HEK293T (cell line): ENCODE data around the gene BMP4.

Experiments used
- CTCF ChIA-PET: fragments of 350-600 bp; formaldehyde crosslinking; extraction: SDS; loops from one replicate; lab custom pipeline; 2021; ENCODE audit warnings: antibody characterized with exemption, inconsistent platforms; lab: Yijun Ruan, JAX
- POLR2A ChIA-PET: fragments of 350-600 bp; formaldehyde crosslinking; extraction: SDS; loops from one replicate; lab custom pipeline; 2020; ENCODE audit warnings: antibody characterized with exemption, inconsistent platforms; lab: Yijun Ruan, JAX
- DNase-seq: peaks from one replicate; pipeline ENCODE4 v3.0.0; 2012; ENCODE audit warnings: mixed read lengths; ENCODE audit errors: extremely low spot score
- ARNT ChIP-seq: fragments of 450-650 bp; IDR thresholded peaks from 2 replicates; pipeline ENCODE4 v1.6.1; 2017; ENCODE audit warnings: mild to moderate bottlenecking
- BHLHE40 ChIP-seq: fragments of 450-650 bp; IDR thresholded peaks from 2 replicates; pipeline ENCODE4 v1.6.1; 2016; ENCODE audit warnings: mild to moderate bottlenecking, moderate library complexity, borderline replicate concordance
- CTBP1 ChIP-seq: fragments of 450-650 bp; IDR thresholded peaks from 2 replicates; pipeline ENCODE4 v1.6.1; 2016; ENCODE audit warnings: borderline replicate concordance
- ELF4 ChIP-seq: fragments of 450-650 bp; IDR thresholded peaks from 2 replicates; pipeline ENCODE4 v1.6.1; 2017; ENCODE audit warnings: antibody characterized with exemption
- FOXA1 ChIP-seq: fragments of 450-650 bp; IDR thresholded peaks from 2 replicates; pipeline ENCODE4 v1.6.1; 2016; ENCODE audit warnings: mild to moderate bottlenecking
- FOXK2 ChIP-seq: fragments of 450-650 bp; IDR thresholded peaks from 2 replicates; pipeline ENCODE4 v1.6.1; 2016; ENCODE audit warnings: mild to moderate bottlenecking
- FOXM1 ChIP-seq: fragments of 450-650 bp; IDR thresholded peaks from 2 replicates; pipeline ENCODE4 v1.6.1; 2017; ENCODE audit warnings: mild to moderate bottlenecking, borderline replicate concordance
- HDGF ChIP-seq: fragments of 450-650 bp; IDR thresholded peaks from 2 replicates; pipeline ENCODE4 v1.6.1; 2017; ENCODE audit warnings: antibody characterized with exemption, borderline replicate concordance
- L3MBTL2 ChIP-seq: fragments of 450-650 bp; conservative IDR thresholded peaks from 2 replicates; pipeline ENCODE4 v1.6.1; 2016; ENCODE audit warnings: mild to moderate bottlenecking
- LEF1 ChIP-seq: fragments of 450-650 bp; IDR thresholded peaks from 2 replicates; pipeline ENCODE4 v1.6.1; 2017; ENCODE audit warnings: mild to moderate bottlenecking, borderline replicate concordance
- NFRKB ChIP-seq: fragments of 450-650 bp; IDR thresholded peaks from 2 replicates; pipeline ENCODE4 v1.6.1; 2016; ENCODE audit warnings: mild to moderate bottlenecking, moderate library complexity
- SP1 ChIP-seq: fragments of 450-650 bp; IDR thresholded peaks from 2 replicates; pipeline ENCODE4 v1.6.1; 2017
- SUZ12 ChIP-seq: fragments of 450-650 bp; IDR thresholded peaks from 2 replicates; pipeline ENCODE4 v1.6.1; 2016; ENCODE audit warnings: mild to moderate bottlenecking
- TARDBP ChIP-seq: fragments of 450-650 bp; IDR thresholded peaks from 2 replicates; pipeline ENCODE4 v1.6.1; 2016
- ZNF384 ChIP-seq: fragments of 450-650 bp; IDR thresholded peaks from 2 replicates; pipeline ENCODE4 v1.6.1; 2016
- TF ChIP-seq, protein P1 (sequence below): fragments of 450-650 bp; IDR thresholded peaks from 2 replicates; pipeline ENCODE4 v1.6.1; 2016

BMP4 gene

DNA sequence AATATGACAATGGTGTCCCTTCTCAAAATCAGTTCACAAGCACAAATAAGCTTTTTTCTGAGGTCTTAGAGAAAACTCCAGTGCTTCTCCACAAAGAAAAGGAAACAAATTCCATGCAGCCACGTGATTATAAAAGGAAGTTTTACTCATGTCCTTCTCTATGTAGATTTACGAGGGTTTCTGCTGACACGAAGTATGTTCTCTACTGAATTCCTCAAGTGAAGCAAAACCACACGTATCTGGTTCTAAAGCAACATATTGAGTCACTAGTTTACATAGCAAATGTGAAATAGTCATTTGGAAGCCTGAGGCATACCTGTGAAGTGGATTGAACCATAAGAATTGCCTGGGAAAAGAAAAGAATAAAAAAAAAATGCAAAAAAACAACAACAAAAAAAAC, 31.9 kb downstream of the BMP4 start:
- DNase-seq, result no peak
- POLR2A ChIA-PET, result no interaction called here
- no peak for TF ChIP-seq SP1
- CTCF ChIA-PET, result interaction anchor here (1.0 kb wide), 1 partner anchor 76 kb away, joined by 3 read pairs; no protein-coding TSS in a partner anchor

DNA sequence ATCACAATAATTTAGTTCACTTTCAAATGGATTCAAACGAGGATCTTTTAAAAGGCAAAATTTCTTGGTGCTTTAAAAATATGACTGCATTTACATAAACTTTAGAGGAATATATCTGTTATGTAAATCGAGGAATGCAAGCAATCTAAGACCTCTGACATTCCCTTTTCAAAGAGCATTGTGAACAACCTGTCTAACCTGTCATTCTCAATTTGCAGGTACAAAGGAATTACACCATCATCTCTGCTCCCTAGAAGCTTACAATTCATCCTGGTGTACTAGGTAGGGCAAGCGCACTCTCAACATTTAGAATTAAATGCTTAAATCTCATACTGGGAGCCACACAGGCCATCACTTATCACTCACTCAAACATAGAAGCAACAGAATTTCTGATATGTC, 35.6 kb downstream of the BMP4 start:
- POLR2A ChIA-PET, result no interaction called here
- TF ChIP-seq NFRKB (no peak), SP1 (no peak), ARNT (no peak), L3MBTL2 (no peak)
- TF ChIP-seq, protein P1, sequence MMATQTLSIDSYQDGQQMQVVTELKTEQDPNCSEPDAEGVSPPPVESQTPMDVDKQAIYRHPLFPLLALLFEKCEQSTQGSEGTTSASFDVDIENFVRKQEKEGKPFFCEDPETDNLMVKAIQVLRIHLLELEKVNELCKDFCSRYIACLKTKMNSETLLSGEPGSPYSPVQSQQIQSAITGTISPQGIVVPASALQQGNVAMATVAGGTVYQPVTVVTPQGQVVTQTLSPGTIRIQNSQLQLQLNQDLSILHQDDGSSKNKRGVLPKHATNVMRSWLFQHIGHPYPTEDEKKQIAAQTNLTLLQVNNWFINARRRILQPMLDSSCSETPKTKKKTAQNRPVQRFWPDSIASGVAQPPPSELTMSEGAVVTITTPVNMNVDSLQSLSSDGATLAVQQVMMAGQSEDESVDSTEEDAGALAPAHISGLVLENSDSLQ, result no peak
- DNase-seq, result no peak
- CTCF ChIA-PET, result interaction anchor here (1.4 kb wide), 1 partner anchor 9 kb away, joined by 8 read pairs; no protein-coding TSS in a partner anchor

DNA sequence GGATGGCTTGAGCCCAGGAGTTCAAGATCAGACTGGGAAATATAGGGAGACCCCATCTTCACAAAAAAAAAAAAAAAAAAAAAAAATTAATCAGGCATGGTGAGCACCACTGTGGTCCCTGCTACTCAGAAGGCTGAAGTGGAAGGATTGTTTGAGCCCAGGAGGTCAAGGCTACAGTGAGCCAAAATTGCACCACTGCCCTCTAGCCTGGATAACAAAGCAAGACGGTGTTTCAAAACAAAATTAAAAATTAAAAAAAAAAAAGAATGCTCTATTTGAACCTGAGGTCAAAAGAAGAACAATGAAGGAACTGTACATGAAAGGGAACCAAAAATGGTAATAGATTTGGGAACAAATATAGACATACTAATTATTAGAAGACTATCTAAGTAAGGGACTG, 40.4 kb downstream of the BMP4 start:
- POLR2A ChIA-PET, result no interaction called here
- no peak for DNase-seq
- CTCF ChIA-PET, result no interaction called here
- TF ChIP-seq L3MBTL2 (no peak), HDGF (no peak)

DNA sequence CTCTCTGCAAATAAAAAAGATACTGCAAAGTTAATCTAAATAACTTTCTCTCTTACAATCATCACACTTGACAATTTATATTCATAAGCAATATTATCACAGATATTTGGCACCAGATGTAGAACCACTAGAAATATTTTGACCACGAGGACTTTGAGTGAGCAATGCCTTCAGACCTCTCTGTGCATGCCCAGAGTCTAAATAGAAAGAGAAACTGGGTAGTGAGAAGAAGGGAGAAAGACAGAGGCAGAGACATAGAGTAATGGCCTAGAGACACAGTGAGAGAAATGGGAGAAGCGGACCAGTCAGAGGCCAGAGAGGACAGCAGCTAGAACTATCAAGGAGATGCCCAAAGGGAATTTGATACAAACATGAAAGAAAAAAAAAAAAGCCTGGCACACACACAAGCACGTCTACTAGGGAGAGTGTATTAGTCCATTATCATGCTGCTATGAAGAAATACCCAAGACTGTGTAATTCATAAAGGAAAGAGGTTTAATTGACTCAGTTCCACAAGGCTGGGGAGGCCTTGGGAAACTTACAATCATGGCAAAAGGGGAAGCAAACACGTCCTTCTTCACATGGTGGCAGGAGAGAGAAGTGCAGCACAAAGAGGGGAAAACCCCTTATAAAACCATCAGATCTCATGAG, 41.1 kb downstream of the BMP4 start:
- TF ChIP-seq HDGF, result no peak
- TF ChIP-seq, protein P1, result no peak
- POLR2A ChIA-PET, result no interaction called here
- no peak for DNase-seq
- CTCF ChIA-PET, result no interaction called here

DNA sequence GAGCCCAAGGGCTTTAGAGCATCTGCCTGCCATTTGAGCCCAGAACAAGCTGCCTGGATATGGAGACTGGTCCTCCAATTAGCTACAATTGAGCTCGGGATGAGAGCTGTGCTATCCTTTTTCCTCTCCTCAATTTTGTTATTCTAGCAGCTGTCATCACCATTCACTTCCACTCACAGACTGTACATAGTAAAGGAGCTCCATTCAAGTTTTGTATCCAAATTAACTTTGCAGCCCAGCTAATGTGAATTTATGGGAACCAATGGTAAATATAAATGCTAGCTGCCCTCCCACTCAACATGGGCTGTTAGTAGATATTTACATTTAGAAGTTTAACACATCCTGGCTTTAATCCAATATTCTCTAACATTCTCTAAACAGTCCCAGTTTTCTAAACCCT, 44.6 kb downstream of the BMP4 start:
- ChIA-PET CTCF (interaction anchor here (1.4 kb wide), 1 partner anchor 417 kb away, joined by 3 read pairs; no protein-coding TSS in a partner anchor), POLR2A (no interaction called here)
- DNase-seq, result no peak
- TF ChIP-seq, protein P1, result no peak
- TF ChIP-seq L3MBTL2, result no peak

DNA sequence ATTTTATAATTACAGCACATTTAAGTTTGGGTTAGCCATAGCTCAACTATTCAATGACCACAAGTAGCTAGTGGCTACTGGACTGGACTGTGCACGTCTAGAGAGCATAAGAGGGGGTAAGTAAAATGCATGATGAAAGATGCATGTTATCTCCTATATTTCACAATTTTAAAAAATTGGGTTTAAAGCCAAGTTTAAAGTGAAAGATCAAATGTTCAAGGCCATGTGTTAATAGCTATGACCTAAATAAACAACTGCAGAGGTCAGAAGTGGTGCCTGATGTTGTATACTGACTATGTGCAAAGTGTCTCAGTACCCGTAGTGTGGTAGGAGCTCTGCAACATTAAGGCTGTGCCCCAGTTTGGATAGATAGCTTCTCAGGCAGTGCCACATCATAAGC, 48.2 kb downstream of the BMP4 start:
- no peak for DNase-seq
- POLR2A ChIA-PET, result no interaction called here
- no peak for TF ChIP-seq BHLHE40
- TF ChIP-seq SUZ12, result no peak

DNA sequence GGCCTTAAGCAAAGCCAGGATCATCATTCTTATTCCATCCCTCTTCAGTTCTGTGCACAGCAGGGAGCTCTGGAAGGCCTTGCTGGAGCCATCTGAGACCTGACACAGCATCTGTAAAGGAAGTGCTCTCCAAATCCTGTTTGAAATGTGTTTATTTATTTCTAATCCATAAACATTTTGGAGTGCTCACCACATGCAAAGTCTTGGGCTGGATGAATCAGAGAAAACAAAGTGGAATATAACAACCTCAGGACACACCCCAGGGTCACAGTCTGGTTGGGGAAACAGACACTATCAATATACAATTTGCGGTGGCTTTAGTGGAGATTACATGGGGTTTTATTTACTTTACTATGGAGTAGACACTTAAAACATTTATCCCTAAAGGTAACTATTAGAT, 54.3 kb downstream of the BMP4 start:
- TF ChIP-seq ELF4, result no peak
- no peak for TF ChIP-seq FOXA1
- no peak for TF ChIP-seq ZNF384
- TF ChIP-seq ARNT, result no peak
- no peak for TF ChIP-seq HDGF
- TF ChIP-seq, protein P1, result no peak
- no peak for TF ChIP-seq TARDBP
- TF ChIP-seq CTBP1, result no peak
- no peak for TF ChIP-seq FOXK2
- TF ChIP-seq L3MBTL2, result no peak
- no peak for TF ChIP-seq SP1
- TF ChIP-seq FOXM1, result no peak
- no peak for TF ChIP-seq LEF1
- CTCF ChIA-PET, result no interaction called here

More for the DNA sequence above, 48.2 kb downstream of the BMP4 start:
- CTCF ChIA-PET, result no interaction called here

DNA sequence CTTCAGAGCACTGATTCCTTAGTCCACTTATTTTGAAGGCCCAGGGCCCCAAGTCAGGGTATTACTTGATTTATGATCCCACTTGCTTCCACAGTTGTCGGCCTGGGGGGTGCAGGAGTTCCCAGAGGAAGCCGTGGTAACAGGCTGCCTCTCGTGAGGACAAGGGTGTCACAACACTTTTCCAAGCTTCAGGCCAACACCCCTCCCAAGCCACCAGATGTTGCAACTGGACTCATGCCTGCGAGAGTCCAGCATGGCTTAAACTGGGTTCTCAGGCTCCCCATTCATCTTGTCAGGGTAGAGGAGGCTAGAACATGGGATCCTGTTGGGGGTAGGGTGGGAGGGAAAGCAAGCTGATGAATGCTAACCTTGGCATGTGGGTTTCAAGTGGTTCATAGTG, 56.1 kb downstream of the BMP4 start:
- TF ChIP-seq FOXA1, result no peak
- TF ChIP-seq ARNT, result no peak
- TF ChIP-seq LEF1, result no peak
- TF ChIP-seq, protein P1, result no peak
- no peak for TF ChIP-seq L3MBTL2
- TF ChIP-seq ELF4, result no peak
- ChIA-PET CTCF (no interaction called here), POLR2A (no interaction called here)
- no peak for DNase-seq

More for the DNA sequence above, 54.3 kb downstream of the BMP4 start:
- POLR2A ChIA-PET, result no interaction called here
- DNase-seq, result no peak
